HEK293T (cell line): Measurements from ENCODE around the gene ZBTB20.

Experiments
- BHLHE40 ChIP-seq: fragments of 450-650 bp; IDR thresholded peaks from 2 replicates; pipeline ENCODE4 v1.6.1; 2016; ENCODE audit warnings: mild to moderate bottlenecking, moderate library complexity, borderline replicate concordance
- ELF4 ChIP-seq: fragments of 450-650 bp; IDR thresholded peaks from 2 replicates; pipeline ENCODE4 v1.6.1; 2017; ENCODE audit warnings: antibody characterized with exemption
- FOXA1 ChIP-seq: fragments of 450-650 bp; IDR thresholded peaks from 2 replicates; pipeline ENCODE4 v1.6.1; 2016; ENCODE audit warnings: mild to moderate bottlenecking
- FOXK2 ChIP-seq: fragments of 450-650 bp; IDR thresholded peaks from 2 replicates; pipeline ENCODE4 v1.6.1; 2016; ENCODE audit warnings: mild to moderate bottlenecking
- FOXM1 ChIP-seq: fragments of 450-650 bp; IDR thresholded peaks from 2 replicates; pipeline ENCODE4 v1.6.1; 2017; ENCODE audit warnings: mild to moderate bottlenecking, borderline replicate concordance
- L3MBTL2 ChIP-seq: fragments of 450-650 bp; conservative IDR thresholded peaks from 2 replicates; pipeline ENCODE4 v1.6.1; 2016; ENCODE audit warnings: mild to moderate bottlenecking
- NFRKB ChIP-seq: fragments of 450-650 bp; IDR thresholded peaks from 2 replicates; pipeline ENCODE4 v1.6.1; 2016; ENCODE audit warnings: mild to moderate bottlenecking, moderate library complexity
- SP1 ChIP-seq: fragments of 450-650 bp; IDR thresholded peaks from 2 replicates; pipeline ENCODE4 v1.6.1; 2017
- TARDBP ChIP-seq: fragments of 450-650 bp; IDR thresholded peaks from 2 replicates; pipeline ENCODE4 v1.6.1; 2016
- ZNF384 ChIP-seq: fragments of 450-650 bp; IDR thresholded peaks from 2 replicates; pipeline ENCODE4 v1.6.1; 2016
- TF ChIP-seq, protein P1 (sequence below): fragments of 450-650 bp; IDR thresholded peaks from 2 replicates; pipeline ENCODE4 v1.6.1; 2016

DNA sequence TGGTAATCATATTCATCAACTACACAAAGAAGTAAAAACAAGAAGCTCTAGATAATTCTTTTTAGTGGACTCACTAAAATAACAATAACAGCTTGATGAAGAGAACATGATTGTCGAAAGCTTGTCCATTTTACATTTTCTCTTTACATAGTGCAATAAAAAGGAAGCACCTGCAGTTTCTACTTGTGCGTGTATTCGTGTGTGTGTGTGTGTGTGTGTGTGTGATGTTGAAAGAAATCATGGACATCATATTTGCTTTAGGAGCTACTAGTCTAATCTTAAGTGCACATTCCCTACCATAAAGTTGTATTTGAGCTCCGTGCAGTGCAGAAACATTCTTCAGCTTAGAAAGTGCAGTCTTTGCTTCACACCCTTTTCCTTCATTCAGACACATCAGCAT is 288.8 kb downstream of the ZBTB20 start:
- no peak for TF ChIP-seq ELF4
- TF ChIP-seq SP1: no peak
- no peak for TF ChIP-seq TARDBP
- no peak for TF ChIP-seq FOXM1
- TF ChIP-seq NFRKB: no peak
- TF ChIP-seq FOXA1: no peak
- TF ChIP-seq FOXK2: no peak
- no peak for TF ChIP-seq L3MBTL2
- TF ChIP-seq, protein P1, sequence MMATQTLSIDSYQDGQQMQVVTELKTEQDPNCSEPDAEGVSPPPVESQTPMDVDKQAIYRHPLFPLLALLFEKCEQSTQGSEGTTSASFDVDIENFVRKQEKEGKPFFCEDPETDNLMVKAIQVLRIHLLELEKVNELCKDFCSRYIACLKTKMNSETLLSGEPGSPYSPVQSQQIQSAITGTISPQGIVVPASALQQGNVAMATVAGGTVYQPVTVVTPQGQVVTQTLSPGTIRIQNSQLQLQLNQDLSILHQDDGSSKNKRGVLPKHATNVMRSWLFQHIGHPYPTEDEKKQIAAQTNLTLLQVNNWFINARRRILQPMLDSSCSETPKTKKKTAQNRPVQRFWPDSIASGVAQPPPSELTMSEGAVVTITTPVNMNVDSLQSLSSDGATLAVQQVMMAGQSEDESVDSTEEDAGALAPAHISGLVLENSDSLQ: no peak
- no peak for TF ChIP-seq BHLHE40
- TF ChIP-seq ZNF384: no peak
